GM21360 (cell line): ENCODE measurements around the gene CARD6.
"Not testable (repeated sequence)": the region's sequence is repeated elsewhere in the genome, so short reads cannot be mapped to it uniquely, and the experiment has no call there.

ENCODE experiments used
- ATAC-seq: cut with Tn5 transposase; IDR thresholded peaks from one replicate; pipeline ENCODE4 v1.9.1; 2021; ENCODE audit warnings: mild to moderate bottlenecking, moderate library complexity; ENCODE audit not compliant: unreplicated experiment

CARD6 gene

DNA sequence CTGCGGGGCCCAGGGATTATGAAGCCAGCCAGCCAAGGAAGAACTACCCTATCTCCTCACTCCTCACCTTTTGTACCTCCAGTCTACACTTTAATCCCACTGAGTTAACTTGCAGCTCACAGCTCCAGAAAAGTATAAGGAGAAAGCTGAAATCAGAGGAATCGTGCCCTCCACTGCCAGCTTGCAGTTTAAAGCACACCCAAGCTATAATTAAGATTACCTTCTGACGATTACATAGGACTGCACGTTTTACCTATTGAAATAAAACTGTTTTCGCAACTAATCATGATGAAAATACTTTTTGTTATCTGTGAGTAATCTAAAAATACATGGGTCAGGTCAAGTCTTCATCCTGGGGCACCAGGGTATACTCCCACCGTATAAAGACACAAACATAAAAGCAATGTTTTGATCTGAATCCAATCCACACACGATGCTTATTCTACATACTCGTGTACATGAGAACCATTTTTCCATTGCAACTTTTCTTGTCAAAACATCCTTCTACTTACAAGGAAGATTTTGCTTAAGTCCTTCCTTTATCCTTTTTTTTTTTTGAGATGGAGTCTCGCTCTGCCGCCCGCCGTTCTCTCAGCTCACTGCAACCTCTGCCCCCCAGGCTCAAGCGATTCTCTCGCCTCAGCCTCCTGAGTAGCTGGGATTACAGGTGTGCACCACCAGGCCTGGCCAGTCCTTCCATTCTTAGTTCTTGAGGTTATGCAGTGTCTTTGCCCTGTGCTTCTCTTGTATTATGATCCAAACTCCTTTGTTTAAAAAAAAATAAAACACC is 13.8 kb upstream of the CARD6 start:
- no peak for ATAC-seq

DNA sequence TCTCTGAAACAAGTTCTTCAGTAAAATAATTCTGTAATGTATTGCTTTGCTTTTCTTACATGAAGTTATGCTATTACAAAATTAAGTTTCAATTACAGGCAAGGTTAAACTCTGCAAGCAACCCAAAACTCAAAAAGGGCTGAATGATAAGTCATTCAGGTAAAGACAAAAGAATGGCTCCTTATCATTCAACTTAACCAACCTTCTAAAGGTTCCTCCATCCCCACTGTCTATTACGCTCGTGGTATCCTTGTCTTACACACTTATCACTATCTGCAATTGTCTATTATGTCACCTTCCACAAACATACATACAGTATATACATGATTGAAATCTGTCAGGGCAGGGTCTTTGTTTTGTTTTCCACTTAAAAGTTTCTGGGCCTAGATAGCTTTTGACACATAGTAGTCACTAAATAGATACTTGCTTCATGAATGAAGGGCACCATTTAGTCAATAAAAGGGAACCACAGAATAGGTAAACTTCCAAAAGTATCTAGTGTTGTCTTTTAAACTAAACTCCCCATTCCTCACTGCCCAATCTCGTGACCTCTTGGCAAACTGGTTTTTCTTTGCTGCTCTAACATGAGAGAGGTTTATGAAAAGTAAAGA is 13.0 kb upstream of the CARD6 start:
- no peak for ATAC-seq

DNA sequence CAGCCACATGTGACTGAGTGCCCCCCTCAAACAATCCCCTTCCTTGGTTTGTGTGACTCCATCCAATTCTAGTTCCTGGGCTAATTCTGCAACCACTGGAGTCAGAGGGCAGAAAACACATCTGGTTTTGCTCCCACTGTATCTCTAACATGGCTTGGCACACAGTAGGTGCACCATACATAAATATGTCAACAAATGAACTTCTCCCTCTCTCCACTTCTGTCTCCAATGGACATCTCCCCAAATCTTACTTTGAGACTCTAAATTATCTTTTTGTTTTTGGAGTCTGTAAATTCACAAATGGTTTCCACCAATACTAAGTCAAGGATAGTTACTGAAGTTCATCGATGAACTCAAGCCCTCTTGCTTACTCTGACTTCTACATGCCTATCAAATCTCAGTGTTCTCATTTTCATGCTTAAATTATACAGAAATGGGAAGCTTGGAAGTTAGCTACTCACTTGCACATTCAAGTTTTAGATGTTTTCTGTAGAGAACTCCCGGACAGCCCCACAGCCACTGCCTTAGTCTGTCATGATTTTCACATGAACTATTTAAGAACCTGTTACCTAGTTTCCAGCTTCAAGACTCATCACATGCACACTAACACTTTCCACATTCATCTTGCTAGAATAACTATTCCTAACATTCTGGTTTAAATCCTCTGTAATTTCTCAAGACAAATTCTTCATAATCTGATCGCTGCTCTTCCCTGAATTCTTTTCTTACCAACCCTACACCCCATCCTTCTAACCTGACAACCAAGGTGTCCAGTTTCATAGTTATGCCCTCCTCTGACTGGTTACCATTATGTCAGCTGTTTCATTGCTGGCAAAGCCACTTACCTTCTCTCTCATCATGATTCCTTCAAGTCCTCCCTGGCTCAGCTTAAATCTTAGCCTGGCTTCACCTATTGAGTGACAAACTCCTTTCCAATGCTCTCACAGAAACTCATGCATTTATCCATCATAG is 12.2 kb upstream of the CARD6 start:
- ATAC-seq: no peak

DNA sequence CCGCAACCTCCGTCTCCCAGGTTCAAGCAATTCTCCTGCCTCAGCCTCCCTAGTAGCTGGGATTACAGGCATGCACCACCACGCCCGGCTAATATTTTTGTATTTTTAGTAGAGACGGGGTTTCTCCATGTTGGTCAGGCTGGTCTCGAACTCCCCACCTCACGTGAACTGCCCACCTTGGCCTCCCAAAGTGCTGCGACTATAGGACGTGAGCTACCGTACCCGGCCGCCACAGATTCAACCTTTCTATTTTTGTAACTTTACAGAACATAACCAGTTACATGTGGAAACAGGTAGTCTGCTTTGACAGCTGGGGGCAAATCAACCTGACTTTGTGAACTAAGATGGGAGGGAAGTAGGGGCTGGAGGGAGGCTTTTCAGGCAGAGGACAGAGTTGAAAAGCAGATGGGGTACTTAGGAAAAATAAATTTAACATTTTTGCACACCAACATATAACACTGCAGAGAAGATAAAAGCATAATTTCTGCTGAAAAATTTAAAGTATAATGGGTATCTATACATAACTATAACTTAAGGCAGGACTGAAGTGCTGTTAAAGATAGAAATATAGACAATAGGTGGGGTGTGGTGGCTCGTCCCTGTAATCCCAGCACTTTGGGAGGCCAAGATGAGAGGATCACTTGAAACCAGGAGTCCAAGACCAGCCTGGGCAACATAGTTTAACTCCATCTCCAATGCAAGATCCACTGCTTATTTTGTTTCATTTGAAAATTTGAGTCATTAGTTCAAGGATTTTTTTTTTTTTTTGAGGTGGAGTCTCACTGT is 11.2 kb upstream of the CARD6 start:
- no peak for ATAC-seq

DNA sequence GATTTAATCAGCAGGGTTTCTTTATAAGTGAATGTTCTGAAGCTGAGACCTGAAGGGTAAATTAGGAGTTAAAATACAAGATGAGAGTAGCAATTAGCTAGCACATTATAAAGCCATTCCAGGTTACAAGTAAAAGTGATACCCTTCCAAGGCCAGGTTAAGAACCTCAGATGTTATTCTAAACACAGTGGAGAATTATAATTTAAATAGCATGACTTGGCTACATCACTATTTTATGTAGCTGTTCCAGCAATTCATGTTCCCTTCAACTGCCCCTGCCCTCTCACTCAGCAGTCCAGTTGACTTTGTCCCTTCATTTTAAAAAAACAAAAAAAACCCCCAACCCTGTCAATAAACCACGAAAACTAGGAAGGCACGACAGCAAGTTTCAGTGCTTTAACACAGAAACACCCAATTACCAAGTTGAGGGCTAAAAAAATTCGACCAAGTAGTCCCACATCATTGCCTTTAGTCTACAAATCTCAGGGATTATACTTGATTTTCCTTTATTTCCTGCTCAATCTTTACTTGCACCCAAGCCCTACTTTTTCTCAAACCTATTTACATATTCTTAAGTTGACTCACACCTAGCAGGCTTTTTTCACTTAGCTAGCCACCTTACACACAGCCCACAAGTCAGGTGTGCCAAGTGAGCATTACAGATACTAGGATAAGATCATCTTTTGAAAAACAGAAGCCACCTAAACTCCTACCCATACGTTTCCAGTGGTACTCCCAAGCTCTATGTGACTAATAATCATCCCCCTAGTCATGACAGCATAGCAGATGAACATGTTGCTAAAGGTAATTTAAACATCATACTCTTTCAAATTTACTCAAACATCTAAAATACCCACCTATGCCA is 9.6 kb upstream of the CARD6 start:
- no peak for ATAC-seq

DNA sequence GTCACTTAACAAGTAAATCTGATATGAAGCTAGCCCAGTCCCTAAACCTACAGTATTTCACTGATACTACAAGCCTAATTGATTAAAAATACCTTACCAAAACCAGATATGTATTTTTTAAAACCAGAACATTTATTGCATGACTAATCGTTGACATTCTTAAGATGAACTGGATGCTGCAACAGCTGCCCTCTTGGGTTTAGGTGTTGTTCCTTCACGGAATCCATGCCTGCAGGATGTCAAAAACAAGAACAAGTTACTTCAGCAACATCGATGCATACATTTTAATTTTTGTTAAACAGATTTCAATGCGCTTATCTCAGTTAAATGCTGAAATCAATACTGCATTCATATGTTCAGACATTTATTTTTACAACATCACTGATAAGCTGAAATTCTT is 8.8 kb upstream of the CARD6 start:
- ATAC-seq: no peak

DNA sequence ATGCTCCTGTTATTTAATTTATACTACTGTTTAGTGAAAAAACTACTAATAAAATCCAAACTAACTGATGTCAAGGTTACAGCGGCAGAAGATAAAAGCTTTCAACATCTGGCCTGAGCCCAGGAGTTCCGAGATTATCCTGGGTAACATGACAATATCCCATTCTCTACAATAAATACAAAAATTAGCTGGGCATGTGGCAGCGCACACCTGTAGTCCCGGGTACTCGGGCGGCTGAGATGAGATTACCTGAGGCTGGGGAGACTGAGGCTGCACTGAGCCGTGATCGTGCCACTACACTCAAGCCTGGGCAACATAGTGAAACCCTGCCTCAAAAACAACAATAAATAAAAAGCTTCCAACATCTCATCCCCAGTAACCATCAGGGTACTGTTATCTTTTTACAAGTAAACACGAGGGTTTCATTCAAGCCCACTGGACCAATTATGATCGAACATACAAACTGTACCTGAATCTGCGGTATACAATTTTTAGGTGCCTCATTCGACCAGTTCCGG is 7.4 kb upstream of the CARD6 start:
- no peak for ATAC-seq

DNA sequence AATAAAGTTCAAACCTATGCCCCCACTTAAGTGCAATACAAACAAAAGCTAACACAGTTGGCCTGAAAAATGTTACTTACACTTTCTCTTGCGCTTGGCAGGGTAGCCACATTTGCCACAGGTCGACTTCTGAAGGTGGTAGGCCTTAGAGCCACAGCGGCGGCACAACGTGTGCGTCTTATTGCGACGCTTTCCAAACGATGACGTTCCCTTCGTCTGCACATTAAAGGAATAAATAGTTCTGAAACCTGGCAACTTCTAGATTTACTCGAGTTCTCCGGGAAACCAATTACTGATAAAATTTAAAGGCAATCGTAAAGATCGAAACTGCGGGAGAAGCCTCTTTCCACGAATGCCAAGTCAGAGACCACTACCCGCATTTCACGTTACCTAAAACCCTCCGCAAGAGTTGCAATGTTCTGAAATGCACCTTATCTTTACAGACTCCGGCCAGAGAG is 6.7 kb upstream of the CARD6 start:
- no peak for ATAC-seq

DNA sequence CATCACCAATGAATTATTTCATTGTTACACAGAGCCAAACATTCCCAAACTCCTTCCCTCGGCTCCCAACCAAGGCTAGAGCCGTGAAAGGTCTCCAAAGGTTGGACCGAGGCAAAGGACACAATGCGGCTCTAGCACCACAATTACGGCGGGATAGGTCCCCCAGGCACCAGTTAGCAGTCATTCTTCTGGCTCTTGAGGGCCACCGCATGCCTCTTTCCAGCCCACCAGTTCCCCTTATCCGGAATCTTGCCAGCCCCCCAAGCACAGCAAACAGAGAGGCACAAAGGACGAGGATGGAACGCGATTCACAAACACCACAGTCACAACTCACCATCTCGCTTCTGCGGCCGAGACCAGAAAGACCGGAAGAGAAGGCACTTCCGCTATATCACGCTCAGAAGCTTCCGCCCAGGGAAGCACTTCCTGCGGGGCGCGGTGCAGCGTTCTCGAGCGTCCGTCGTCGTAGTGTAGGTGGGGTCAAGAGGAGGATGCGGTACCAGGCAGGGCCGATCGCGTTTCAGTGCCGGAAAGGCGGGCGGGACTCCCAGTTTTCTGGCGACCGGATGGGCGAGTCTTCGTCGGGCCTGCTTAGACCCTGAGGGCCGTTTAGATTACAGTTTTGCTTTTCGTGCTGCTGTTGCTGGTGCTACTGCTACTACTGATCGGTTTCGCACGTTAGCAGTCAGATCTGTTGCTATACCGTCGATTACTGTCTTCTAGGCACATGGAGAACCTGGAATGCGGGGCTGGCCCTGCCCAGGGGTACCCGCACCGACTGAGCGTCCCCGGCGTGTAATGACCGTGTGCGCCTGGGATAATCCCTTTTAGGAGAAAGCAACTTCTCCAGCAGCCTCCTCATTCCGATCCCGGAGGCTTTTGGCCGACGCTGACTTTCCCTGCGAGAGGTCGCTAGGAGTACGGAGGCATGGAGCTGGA is 6.0 kb upstream of the CARD6 start, which contains the start of gene RPL37:
RPL37 (minus strand) TSS at position 374 of the 939 bp plus-strand sequence; CDS start at position 337, 37 bp downstream.
- ATAC-seq: peak; percentile 97

DNA sequence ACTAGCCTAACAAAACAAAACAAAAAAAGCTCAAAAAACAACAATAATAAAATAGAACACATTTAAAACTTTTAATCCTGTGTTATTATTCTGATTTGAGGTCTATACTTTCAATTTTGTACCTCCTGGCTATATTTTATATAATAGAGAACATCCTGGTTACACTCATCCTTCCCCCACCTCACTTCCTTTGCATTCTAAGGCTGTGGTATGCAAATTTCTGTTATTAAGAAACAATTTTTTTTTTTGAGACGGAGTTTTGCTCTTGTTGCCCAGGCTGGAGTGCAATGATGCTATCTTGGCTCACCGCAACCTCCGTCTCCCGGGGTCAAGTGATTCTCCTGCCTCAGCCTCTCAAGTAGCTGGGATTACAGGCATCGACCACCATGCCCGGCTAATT is 3.1 kb upstream of the CARD6 start:
- ATAC-seq: no peak

DNA sequence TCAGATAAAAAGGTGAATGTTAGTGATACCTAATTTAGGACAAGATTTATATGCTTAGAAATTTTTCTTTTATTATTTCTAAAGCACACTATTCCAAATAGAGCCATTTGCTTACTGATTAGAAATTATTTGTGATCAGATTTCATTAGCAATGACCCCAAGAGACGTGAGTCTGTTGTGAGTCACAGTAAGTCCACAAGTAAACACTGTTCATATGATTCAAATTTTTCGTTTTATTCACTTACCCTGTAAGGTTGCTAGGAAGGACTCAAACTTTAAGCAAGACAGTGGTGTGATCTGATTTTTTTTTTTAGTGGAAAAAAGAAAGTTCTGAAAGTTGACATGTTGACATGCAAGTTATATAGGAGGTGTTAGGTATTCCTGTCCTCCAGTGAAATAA is 1.2 kb downstream of the CARD6 start:
- no peak for ATAC-seq

DNA sequence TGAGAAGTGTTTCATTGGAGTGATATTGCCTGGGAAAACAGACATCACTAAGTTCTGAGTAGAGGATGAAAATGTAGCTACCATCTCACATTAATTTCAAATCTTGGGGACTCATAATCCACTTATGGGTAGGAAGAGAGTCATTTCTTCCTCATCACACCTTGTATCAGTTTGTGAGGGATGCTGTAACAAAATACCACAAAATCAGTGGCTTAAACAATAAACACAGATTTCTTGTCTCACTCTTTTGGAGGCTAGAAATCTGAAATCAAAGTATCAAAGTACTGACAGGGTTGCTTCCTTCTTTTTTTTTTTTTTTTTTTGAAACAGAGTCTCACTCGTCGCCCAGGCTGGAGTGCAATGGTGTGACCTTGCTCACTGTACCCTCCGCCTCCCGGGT is 3.4 kb downstream of the CARD6 start:
- no peak for ATAC-seq

DNA sequence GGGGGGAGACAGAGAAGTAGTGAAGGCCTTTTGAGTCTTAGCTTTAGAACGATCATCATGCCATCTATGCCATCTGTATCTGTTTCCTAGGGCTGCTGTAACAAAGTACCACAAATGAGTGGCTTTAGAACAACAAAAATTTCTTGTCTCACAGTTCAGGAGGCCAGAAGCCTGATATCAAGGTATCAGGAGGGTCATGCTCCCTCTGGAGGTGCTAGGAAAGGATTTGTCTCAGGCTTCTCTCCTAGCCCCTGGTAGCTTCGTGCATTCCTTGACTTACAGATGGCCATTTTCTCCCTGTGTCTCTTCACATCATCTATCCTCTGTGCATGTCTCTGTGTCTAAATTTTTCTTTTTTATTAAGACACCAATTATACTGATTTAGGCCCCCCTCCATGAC is 5.2 kb downstream of the CARD6 start:
- no peak for ATAC-seq

DNA sequence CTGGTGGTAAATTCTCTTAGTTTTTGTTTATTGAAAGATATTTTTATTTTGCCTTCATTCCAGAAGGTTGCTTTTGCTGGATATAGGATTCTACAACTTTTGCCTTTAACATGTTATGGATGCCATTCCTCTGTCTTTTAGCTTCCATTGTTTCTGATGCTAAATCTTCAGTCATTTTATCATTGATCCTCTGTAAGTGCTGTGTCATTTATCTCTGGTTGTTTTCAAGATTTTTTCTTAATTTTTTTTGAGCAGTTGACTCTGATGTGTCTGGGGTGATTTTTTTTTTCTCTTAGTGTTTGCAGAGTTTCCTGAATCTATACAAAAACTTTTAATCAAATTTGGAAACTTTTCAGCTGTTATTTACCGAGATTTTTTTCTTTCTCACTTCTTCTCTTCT is 6.4 kb downstream of the CARD6 start:
- no peak for ATAC-seq

DNA sequence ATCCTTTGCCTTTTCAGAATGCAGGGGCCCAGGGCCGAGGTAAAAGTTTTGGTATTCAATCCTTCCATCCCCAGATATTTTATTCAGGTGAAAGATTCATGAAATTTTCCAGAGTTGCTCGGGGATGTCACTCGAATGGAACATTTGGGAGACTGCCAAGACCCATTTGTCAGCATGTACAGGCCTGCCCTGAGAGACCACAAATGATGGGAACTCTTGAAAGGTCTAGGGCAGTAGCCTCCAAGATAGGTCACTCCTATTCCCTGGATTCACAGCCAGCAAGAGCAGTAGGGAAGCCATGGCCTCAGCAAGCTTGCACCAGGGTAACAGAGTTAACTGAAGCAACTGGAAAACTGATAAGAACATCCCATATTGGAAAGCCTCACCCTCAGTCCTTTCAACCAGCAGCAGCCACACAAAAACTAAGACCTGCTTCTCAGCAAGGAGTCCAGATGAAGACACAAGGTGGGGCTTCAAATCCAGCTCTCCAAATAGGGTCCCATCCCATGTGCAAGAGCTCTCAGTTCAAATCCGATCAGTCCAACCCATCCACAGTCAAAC is 12.5 kb downstream of the CARD6 start:
- no peak for ATAC-seq

DNA sequence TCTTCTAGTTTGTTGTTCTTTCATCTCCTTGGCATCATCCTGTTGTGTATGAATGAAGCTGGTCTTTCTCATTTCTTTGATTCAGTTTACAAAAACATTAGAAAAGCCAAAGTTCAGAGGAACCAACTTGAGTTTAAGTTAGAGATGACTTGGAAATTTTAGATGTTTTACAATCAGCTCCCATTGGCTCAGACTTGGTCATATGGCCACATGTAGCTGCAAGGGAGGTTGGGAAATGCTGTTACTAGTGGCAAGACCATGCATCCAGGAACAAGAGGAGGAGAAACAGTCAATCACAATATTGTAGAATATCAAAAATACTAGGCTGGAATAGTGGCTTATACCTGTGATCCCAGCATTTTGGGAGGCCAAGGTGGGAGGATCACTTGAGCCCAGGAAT is 19.5 kb downstream of the CARD6 start:
- no peak for ATAC-seq

DNA sequence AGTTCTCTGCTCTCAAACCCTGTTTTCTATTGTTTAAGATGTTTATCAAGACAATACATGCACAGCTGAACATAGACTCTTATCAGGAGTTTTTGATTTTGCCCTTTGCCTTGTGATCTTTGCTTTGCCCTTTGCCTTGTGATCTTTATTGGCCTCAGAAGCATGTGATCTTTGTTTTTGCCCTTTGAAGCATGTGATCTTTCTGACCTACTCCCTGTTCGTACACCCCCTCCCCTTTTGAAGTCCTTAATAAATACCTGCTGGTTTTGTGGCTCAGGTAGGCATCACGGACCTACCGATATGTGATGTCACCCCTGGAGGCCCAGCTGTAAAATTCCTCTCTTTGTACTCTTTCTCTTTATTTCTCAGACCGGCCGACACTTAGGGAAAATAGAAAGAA is 23.8 kb downstream of the CARD6 start:
- ATAC-seq: not testable (repeated sequence)

DNA sequence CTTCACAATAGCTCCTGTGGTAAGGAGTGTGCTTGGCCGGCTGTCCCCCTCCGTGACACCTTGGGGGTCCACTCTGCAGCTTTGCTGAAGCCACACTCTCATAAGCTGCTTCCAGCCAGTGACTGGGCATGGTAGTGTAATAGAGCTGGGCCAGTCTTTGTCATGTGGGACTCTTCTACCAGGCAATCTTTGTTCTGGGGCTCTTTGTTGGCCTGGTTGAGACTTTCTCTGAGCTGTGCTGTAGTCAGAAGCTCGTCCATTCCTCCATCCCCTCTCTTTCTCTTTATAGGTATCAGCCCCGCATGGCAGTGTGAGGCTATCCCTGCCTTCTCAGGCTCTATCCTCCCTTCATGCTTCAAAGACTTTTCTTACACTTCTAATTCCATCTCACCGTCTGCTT is 25.7 kb downstream of the CARD6 start:
- ATAC-seq: no peak
